AG20443 (cell line): Measurements from ENCODE around the gene NCLN.
"Not testable (repeated sequence)": the region's sequence is repeated elsewhere in the genome, so short reads cannot be mapped to it uniquely, and the experiment has no call there.

ENCODE experiments used
- DNase-seq: peaks from one replicate; pipeline ENCODE4 v3.0.0; 2012; ENCODE audit warnings: low spot score, mixed read lengths

The NCLN gene

DNA sequence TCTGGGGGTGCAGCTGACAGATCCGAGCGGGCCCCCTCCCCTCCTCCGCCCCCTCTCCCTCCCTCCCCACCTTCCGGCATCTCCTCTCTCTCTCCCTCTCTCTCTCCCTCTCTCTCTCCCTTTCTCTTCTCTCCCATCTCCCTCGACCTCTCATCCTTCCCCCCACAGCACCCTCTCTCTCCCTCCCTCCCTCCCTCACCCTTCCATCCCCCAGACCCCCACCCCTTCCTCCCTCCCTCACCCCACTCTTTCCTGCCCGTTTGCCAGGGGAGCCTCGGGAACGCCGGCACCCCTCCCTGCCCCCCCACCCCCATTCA, 39.4 kb downstream of the NCLN start:
- no peak for DNase-seq

DNA sequence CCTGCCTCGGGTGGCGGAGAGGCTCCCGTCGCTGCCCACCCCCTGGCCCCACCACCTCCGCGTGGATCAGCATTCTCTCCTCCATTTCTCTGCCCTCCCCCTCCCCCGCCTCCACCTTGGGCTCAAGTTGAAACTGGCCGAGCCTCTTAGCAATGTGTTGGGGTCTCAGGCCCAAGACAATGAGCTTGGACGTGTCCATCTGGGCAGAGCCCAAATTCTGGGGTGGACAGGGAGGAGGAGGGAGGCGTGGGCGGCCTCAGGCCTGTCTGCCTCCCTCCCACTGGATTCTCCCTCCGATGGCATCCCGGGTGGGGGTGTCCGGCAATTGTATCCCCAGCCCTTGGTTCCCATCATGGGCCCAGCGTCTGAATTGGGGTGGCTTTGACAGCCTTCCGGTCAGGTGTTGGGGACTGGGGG, 40.0 kb downstream of the NCLN start:
- DNase-seq = peak; percentile 17

DNA sequence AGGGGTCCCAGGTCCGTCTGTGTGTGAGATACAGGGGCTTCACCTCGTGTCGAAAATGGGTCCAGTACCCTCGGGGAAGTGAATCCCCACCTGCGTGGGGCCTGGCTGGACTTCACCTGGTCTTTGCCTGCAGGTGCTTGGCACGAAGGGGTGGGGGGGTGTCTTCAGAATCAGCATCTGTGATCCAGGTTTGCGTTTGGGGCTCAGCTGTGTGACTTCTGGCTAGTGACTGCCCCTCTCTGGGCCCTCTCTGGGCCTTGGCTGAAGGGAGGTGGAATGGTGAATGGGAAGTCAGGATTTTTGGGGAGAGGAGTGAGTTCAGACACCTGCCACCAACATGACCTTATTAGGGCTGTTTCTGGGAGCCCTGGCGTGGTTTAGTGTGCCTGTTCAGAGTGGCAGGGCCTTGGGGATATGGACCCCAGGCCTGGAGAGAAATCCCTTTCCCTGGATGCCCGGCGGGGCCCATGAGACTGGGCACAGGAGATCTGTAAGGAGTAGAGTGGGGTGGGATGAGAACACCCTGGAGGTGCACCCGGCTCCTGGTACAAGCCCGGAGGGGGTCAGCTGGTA, 41.4 kb downstream of the NCLN start:
- no peak for DNase-seq

DNA sequence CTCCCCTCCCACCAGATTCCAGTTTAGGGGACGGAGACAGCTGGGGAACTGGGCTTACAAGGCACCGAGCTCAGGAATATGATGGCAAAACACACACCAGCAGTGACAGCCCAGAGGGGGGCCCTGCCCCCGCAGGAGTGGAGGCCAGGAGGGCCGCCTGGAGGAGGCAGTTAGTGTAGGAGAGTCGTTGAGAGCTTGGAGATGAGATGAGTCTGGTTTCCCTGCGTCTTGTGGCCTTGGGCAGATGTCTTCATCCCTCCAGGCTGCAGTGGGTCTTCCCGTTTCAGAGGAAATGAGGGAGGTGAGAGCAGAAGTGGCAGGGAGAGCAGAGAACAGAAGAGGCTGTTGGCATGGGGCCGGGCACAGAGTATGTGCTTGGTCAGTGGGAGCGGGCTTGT, 43.6 kb downstream of the NCLN start:
- DNase-seq = no peak

DNA sequence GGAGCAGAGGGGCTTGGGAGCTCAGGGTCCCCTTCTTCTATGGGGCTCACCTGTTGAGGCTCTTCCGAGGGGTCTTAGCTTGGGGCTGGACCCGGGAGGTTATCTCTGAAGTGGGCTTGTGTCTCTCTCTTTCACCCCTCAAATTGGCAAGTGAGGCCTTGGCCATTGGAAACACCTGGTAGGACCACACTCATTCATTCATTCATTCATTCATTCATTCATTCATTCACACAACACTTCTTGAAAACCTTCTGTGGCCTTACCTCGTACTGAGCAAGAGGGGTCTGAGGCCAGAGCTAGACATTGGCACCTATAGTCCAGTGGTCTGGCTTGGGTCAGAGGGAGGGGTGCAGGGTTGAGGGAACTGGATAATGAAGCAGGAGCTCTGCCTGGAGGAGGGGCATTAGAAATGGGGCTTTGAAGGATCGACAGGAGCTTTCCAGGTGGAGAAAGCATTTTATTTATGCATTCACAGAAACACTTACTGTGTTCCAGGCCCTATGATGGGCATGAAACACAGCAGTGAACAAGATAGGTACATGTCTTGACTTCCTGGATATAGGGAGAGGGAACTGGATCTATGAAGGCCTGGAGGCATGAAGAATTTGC, 44.3 kb downstream of the NCLN start:
- DNase-seq = no peak

DNA sequence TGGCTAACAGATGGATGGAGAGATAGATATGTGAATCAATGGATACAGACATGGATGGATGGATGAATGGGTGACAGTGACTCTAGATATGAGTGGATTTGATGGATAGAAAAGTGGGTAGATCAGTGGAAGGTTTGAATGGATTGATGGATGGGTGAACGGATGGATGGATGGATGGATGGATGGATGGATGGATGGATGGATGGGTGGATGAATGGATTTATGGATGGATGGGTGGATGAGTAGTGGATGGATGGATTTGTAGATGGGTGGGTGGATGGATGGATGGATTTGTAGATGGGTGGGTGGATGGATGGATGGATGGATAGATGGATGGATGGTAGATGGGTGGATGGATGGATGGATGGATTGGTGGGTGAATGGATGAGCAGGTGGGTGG, 45.6 kb downstream of the NCLN start:
- no peak for DNase-seq

DNA sequence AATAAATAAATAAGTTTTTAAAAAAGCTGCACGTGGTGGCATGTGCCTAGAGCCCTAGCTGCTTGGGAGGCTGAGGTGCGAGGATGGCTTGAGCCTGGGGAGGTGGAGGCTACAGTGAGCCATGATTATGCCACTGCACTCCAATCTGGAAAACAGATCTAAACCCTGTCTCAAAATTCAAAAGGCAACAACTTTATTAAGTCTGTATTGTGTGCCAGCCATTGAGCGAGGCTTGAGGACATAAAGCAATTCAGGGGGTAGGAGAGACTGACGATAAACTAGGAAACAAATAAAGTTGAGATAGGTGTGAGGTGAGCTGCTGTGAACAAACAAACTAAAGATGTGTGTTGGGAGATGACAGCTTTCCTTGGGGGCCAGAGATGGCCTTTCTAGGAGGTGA, 47.4 kb downstream of the NCLN start:
- no peak for DNase-seq

DNA sequence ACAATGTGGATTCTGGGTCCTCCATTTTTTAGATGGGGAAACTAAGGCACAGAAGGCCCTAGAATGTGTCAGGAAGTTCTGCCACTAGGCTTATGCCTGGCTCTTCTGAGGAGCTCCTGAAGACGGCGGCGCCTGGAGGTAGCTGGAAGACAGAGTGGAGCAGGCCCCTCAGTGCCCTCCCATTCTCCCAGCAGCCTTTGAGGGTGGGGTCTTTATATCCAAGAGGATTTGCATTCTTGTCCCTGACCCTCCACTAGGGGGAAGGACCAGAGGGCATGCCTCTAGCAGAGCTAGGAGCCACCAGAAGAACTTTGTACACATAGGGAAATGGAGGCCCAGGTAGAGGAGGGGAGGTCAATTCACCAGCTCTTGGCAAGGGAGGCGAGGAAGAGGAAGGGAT, 48.1 kb downstream of the NCLN start:
- DNase-seq = no peak

DNA sequence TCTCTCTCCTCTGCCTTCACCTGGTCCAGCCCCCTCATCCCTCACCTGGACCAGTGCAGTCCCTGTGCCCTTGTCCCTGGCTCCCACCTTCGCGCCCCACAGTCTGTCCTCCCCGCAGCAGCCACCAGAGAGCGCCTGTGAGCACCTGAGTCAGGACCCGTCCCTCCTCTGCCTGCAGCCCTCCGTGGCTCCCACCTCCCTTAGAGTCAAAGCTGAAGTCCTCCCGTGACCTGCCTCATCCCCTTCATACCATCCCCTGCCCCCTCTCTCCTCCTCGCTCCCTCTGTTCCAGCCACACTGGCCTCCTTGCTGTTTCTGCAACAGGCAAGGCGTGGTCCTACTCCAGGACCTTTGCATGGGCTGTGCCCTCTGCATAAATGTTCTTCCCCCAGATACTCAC, 49.1 kb downstream of the NCLN start:
- DNase-seq = no peak

DNA sequence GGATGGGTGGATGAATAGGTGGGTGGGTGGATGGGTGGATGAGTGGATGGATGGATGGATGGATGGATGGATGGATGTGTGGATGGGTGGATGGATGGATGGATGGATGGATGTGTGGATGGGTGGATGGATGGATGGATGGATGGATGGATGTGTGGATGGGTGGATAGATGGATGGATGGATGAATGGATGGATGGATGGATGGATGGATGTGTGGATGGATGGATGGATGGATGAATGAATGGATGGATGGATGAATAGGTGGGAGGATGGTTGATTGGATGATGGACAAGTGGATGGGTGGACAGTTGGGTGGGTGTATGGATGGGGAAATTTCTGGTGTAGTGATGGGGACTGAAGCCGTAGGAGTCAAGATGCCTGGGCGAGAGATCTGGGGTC, 49.9 kb downstream of the NCLN start:
- DNase-seq = not testable (repeated sequence)

DNA sequence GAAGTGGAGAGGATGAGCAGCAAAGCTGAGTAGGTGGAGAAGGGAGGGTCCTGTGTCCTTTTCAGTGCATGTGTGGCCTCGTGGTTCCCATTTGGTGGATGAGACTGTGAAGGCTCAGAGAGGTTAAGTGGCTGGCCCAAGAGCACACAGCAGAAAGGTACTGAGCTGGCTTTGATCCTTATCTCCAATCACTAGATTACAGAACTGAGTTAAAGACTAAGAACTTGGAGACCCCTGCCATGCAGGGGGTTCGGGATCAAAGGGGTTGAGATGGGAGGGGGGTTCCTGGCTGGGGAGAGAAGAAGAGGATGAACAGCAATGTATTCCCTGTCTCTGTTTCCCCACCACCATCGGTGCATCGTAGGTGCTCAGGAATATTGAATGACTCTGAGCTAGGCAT, 50.5 kb downstream of the NCLN start:
- DNase-seq = no peak

DNA sequence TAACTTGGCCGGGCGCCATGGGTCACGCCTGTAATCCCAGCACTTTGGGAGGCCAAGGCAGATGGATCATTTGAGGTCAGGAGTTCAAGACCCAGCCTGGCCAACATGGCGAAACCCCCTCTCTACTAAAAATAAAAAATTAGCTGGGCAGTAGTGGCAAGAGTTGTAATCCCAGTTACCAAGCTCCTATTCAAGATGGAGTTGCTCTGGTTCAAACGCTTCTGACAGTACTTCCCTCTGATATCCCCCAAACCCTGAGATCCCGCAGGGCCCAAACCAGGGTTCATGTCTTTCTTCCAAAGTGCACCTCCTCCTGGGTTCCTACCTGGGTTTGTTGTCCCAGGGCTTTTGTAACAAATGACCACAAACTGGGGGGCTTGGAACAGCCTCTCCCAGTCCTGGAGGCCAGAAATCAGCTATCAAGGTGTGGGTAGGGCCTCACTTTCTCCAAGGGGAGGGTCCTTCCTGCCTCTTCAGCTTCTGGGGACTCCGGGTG, 52.4 kb downstream of the NCLN start:
- no peak for DNase-seq

DNA sequence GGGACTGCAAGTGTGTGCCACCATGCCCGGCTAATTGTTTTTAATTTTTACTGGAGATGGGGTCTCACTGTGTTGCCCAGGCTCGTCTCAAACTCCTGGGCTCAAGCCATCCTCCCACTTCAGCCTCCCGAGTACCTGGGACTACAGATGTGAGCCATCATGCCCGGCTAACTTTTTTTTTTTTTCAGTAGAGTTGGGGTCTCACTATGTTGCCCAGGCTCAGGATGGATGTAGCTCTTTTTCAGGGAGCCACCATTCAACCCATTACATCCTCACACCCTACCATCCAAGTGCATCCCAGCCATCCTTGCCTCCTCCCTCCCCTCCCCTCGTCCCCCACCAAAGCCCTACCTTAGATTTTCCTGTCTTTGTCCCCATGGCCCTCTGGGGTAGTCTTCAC, 53.6 kb downstream of the NCLN start:
- no peak for DNase-seq

DNA sequence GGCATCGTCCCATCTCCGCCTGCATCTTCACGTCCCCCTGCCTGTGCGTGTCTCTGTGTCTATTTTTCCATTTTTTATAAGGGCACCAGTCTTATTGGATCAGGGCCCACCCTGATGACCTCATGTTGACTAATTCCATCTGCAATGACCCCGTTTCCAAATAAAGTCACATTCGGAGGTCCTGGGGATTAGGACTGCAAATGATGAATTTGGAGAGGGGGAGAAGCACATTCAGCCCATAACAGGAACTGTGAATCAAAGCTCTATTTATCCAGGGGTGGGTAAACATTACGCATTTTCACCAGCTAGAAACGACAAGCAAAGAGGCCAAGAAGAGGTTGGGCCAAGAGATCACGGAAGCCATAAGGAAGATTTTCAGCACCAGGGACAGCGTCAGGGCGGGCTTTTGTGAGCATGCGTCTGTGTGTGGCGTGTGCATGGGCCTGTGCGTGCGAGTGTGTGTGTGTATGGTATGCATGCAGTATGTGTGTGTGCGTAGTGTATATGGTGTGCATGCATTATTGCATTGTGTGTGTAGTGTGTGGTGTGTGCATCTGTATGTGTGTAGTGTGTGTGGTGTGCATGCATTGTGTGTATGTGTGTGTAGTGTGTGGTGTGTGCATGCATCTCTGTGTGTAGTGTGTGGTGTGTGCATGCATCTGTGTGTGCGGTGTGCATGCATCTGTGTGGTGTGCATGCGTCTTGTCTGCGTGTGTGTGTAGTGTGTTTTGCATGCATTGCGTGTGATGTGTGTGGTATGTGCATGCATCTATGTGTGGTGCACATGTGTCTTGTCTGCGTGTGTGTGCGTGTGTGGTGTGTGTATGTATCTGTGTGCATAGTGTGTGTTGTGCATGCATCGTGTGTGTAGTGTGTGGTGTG, 58.3 kb downstream of the NCLN start:
- peak; percentile 52 for DNase-seq

DNA sequence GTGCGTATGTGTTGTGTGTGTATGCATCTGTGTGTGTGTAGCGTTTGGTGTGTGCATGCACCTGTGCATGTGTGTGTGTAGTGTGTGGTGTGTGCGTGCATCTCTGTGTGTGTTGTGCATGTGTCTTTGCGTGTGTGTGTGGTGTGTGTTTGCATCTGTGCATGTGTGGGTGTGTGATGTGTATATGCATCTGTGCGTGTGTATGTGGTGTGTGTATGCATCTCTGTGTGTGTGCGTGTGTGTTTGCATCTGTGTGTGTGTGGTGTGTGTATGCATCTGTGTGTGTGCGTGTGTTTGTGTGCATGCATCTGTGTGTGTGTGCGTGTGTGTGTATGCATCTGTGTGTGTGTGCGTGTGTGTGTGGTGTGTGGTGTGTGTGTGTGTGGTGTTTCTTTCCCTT, 59.3 kb downstream of the NCLN start:
- no peak for DNase-seq

DNA sequence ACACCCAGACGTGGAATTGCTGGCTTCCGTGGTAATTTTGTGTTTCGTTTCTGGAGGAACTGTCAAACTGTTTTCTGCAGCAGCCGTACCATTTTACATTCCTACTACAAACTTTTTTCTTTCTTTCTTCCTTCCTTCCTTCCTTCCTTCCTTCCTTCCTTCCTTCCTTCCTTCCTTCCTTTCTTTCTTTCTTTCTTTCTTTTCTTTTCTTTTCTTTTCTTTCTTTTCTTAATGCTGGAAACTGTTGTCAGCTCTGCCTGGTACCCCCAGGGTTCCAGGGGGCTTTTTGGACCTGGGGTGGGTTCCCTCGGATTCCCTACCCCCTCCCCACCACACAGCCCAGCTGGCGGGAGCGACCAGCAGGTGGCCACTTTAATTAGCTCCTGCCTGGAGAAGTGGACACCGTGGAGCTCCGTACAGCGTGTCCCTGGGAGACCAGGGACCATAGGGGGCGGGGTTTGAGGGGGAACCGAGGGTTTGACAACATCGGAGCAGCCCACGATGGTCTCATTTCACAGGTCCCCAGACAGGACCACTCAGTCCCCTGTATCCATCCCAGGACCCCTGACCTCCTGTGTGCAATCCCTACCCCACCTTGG, 63.1 kb downstream of the NCLN start:
- DNase-seq = no peak

DNA sequence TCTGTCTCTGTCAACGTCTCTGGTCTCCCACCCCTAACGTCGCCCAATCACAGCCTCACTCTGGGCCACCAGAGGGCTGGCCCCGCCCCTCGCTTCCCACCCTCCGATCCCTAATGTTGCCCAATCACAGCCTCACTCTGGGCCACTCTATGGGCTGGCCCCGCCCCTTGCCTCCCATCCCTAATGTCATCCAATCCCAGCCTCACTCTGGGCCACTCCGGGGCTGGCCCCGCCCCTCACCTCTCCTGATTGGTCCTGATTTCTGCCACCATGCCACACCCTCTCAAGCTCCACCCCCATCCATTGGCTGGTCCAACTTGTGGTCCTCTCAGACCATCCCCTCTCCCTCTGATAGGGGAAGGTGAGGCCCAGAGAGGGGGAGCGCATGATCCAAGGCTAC, 63.7 kb downstream of the NCLN start:
- no peak for DNase-seq

DNA sequence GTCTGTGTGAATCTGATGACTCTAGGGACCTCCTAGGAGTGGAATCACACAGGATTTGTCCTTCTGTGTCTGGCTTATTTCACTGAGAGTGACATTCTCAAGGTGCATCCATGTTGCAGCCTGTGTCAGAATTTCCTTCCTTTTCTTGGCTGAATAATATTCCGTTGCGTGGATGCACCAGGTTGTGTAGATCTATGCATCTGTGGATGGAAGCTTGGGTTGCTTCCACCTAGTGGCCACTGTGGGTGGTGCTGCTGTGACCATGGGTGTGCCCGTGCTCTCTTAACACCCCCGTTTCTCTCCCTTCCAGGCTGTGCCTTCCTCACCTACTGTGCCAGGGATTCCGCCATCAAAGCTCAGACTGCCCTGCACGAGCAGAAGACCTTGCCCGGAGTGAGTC, 64.9 kb downstream of the NCLN start:
- DNase-seq = peak; percentile 67

DNA sequence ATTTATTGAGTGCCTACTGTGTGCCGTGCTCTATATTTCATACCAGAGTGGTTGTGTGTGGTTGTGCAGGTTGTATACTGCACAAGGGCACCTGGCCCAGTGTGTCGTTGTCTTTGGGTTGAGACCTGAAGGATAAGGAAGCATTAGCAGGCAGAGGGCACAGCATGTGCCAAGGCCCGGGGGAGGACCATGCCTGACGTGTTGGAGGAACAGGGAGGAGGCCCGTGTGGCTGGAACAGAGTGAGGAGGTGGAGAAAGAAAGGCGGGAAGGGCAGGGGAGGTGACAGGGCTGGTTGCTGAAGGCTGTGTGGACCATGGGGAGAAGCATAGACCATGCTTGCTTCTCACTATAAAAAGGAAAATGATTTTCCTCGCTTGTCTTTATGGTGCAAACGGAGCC, 65.5 kb downstream of the NCLN start:
- DNase-seq = no peak

DNA sequence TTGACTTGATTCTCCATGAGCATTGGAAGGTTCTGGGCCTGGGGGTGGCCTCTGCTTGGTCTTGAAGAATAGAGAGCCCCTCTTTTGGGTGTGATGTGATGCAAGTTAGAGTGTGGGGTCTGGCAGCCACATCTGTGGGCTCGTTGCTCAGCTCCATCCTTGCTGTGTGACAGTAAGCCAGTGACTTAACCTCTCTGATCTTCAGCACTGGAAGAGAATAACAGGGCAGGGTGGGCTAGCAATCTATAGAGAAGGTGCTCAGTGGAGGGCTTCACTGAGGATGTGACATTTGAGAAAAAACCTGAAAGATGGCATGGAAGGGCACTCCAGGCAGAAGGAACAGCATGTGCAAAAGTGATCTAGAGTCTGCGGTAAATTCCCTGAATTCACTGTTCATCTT, 66.9 kb downstream of the NCLN start:
- no peak for DNase-seq

DNA sequence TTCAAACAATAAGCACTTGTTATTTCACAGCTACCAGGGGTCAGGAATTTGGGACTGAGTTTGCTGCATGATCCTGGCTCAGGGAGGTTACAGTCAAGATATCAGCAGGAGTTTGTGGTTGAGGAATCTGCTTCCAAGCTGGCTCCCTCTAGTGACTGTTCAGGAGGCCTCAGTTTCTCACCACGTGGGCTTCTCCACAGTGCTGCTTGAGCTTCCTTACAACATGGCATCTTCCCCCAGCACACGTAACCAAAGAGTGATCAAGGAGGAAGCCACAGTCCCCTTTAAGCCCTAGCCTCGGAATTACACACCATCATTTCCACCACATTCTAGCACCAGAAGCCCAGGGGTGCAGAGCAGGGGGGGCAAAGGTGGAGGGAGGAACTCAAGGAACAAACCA, 67.5 kb downstream of the NCLN start:
- DNase-seq = no peak

DNA sequence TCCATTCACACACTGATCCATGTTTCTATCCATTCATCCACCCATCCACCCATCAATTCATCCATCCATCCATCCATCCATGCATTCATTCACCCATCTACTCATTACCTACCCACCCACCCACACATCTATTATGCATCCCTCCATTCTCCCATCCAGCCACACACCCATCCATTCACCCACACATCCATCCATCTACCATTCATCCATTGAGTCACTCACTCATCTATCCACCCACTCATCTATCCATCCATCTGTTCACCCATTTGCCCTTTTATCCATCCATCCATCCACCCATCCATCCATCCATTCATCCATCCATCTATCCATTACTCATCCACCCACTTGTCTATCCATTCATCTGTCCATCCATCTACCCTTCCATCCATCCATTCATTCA, 68.8 kb downstream of the NCLN start:
- DNase-seq = no peak

DNA sequence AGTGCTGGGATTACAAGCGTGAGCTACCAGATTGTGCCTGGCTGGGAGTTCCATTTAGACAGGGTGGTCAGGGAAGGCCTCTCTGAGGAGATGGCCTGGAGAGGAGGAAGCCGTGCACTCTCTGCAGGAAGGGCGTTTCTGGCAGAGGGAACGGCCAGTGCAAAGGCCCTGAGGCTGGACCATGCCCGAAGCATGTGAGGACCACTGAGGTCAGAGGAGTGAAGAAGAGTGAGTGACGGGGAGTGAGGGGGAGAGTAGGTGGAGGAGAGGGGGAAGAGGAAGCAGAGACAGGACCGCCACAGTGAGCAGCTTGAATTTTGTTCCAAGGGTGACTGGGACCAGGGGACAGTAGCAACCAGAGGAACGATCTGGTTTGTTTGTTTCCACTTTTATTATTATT, 71.3 kb downstream of the NCLN start:
- no peak for DNase-seq
